H7 (cell line): Measurements from ENCODE around the gene LCMT2. TPM values are rescaled to one million over a fixed set of nuclear protein-coding genes. Genes with fewer than 3 reads are reported as not detected.

Experiments
- DNase-seq: peaks from one replicate; pipeline ENCODE4 v3.0.0; 2012
- H3K27me3 ChIP-seq: 2 replicates; pipeline ENCODE4 v1.6.0; 2011; ENCODE audit warnings: mild to moderate bottlenecking, low read length; ENCODE audit not compliant: control insufficient read depth, insufficient read depth
- H3K36me3 ChIP-seq: replicated peaks from 2 replicates; pipeline ENCODE4 v1.5.1; 2011; ENCODE audit warnings: low read length; ENCODE audit not compliant: control insufficient read depth, insufficient read depth
- H3K4me3 ChIP-seq: 2 replicates; pipeline ENCODE4 v1.5.1; 2011; ENCODE audit warnings: low read depth, mild to moderate bottlenecking, control low read depth, low read length, moderate library complexity; ENCODE audit not compliant: insufficient read depth
- total RNA-seq: library from RNA; depleted of rRNA; stranded (reverse); fragments of >200 nt; shearing (Covaris generic); gene quantifications from 2 replicates; pipeline ENCODE4 v1.2.3, GENCODE V29; 2014

Gene LCMT2
- total RNA-seq, 1 experiment from 2014 or later, result 10.3 TPM

GRCh38 chr15:43329217-43329959, 985 bp downstream of the LCMT2 start:
- peak; percentile 9 for DNase-seq
- H3K4me3 ChIP-seq, result peak overlapping the region; percentile 87
- no peaks in the 10 kb centered on the region for H3K27me3 ChIP-seq
- no peaks in the 10 kb centered on the region; the same call in none of the 2 replicates for H3K36me3 ChIP-seq

GRCh38 chr15:43325039-43325684, 5.2 kb downstream of the LCMT2 start:
- no peak for DNase-seq
- no peaks in the 10 kb centered on the region; the same call in 1 of the 2 replicates for H3K27me3 ChIP-seq
- no peaks in the 10 kb centered on the region; the same call in 1 of the 2 replicates for H3K36me3 ChIP-seq
- H3K4me3 ChIP-seq, result no peak overlapping the region

- H3K36me3 ChIP-seq, result no peaks in the 10 kb centered on the region
Measured at GRCh38 chr15:43318990-43319771, 11.2 kb downstream of the LCMT2 start.

DNA sequence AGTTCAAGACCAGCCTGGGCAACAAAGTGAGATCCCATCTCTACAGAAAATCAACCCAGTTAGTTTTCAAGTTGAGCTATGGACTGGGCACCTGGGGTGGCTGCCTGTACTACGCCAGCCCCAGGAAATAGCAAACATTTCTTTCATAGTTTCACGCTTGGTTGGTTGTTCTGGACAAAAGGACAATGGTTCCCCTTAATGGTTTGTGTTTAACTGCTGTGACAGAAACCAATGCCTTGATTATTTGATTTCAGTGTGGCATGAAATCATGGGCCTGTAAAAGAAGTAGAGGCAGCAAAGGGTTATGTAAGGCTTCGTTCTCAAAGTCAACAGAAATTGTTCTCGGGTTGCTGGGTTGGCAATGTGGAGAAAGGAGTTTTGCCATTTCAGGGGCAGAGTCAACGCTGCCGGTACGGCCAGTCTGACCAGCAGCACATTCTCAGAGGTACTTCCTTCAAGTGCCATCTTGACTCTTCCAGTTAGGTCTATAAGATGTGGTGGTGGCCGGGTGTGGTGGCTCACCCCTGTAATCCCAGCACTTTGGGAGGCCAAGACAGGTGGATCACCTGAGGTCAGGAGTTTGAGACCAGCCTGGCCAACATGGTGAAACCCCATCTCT, 12.7 kb downstream of the LCMT2 start:
- Histone ChIP-seq H3K27me3 (no peaks in the 10 kb centered on the region; the same call in 1 of the 2 replicates), H3K36me3 (no peaks in the 10 kb centered on the region), H3K4me3 (no peak overlapping the region)
- DNase-seq, result no peak

More at GRCh38 chr15:43318990-43319771, 11.2 kb downstream of the LCMT2 start:
- no peaks in the 10 kb centered on the region; the same call in 1 of the 2 replicates for H3K27me3 ChIP-seq
- DNase-seq, result no peak
- H3K4me3 ChIP-seq, result no peak overlapping the region

DNA sequence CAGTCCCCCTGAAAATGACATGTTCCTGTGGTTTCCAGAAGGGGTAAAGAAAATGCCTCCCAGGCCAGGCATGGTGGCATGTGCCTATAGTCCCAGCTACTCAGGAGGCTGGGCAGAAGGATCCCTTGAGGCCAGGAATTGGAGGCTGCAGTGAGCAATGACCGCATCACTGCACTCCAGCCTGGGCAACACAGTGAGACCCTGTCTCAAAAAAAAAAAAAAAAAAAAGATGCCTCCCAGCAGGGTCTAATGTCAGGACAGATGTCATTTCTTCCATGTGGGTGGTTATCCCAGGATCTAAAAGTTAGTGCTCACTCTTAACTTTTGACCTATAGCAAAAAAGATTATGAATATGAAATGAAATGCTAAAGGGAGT, 13.4 kb downstream of the LCMT2 start:
- no peak for DNase-seq
- Histone ChIP-seq H3K36me3 (no peaks in the 10 kb centered on the region), H3K4me3 (no peak overlapping the region), H3K27me3 (no peaks in the 10 kb centered on the region)

- H3K4me3 ChIP-seq, result no peak overlapping the region
- DNase-seq, result no peak
- H3K36me3 ChIP-seq, result no peaks in the 10 kb centered on the region
- no peaks in the 10 kb centered on the region for H3K27me3 ChIP-seq
Measured at GRCh38 chr15:43316016-43316970, 14.1 kb downstream of the LCMT2 start.

GRCh38 chr15:43314171-43314570, 16.2 kb downstream of the LCMT2 start:
- Histone ChIP-seq H3K36me3 (no peaks in the 10 kb centered on the region), H3K4me3 (no peak overlapping the region), H3K27me3 (no peaks in the 10 kb centered on the region; the same call in 1 of the 2 replicates)
- no peak for DNase-seq

DNA sequence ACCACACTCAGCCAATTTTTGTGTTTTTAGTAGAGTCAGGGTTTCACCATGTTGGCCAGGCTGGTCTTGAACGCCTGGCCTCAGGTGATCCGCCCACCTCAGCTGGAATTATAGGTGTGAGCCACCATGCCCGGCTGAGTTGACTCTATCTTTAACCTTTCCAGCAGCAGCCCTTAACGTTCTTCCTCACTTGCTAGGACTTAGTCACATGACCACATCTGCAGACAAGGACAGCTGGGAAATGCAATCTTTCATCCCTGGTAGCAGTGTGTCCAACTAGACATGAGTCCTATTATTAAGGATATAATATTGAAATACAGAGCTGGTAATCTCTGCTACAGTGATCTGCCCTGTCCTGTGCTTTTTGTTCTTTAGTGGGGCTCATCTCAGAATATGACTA, 18.0 kb downstream of the LCMT2 start:
- DNase-seq, result no peak

GRCh38 chr15:43302205-43302817, 28.1 kb downstream of the LCMT2 start, which contains the start of gene TGM7:
Gene TGM7, minus strand, starts transcription at chr15:43302255.
- Histone ChIP-seq H3K36me3 (no peaks in the 10 kb centered on the region), H3K4me3 (no peak within 1 kb of the TSS), H3K27me3 (no peaks in the 10 kb centered on the region)
- DNase-seq, result no peak

More for the DNA sequence above, 18.0 kb downstream of the LCMT2 start:
- H3K27me3 ChIP-seq, result no peaks in the 10 kb centered on the region; the same call in 1 of the 2 replicates
- H3K36me3 ChIP-seq, result no peaks in the 10 kb centered on the region
- no peak overlapping the region for H3K4me3 ChIP-seq

- H3K4me3 ChIP-seq, result no peak overlapping the region
- no peaks in the 10 kb centered on the region for H3K36me3 ChIP-seq
Measured at GRCh38 chr15:43299884-43300283, 30.5 kb downstream of the LCMT2 start.

DNA sequence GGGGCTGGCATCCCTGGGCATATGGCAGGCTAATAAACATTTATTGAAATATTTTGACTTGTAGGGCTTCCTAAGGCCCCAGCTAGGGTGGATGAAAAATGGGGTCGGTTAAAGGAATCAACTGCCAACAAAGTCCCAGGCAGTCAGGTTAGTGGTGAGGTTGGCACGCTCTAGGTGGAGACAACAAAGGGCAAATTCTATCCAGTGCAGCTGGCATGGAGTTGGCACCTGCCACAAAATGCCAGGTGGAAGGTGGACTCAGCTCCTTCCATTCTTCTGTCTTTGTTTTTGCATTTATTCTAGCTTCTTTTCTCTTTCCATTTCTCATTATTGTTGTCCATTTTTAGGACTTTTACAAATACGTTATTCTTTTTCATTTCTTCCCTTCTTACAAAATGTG, 31.0 kb downstream of the LCMT2 start:
- Histone ChIP-seq H3K36me3 (no peaks in the 10 kb centered on the region), H3K4me3 (no peak overlapping the region), H3K27me3 (no peaks in the 10 kb centered on the region)
- DNase-seq, result no peak

More at GRCh38 chr15:43299884-43300283, 30.5 kb downstream of the LCMT2 start:
- no peaks in the 10 kb centered on the region for H3K27me3 ChIP-seq
- no peak for DNase-seq

GRCh38 chr15:43294091-43294706, 36.2 kb downstream of the LCMT2 start:
- no peaks in the 10 kb centered on the region for H3K36me3 ChIP-seq

DNA sequence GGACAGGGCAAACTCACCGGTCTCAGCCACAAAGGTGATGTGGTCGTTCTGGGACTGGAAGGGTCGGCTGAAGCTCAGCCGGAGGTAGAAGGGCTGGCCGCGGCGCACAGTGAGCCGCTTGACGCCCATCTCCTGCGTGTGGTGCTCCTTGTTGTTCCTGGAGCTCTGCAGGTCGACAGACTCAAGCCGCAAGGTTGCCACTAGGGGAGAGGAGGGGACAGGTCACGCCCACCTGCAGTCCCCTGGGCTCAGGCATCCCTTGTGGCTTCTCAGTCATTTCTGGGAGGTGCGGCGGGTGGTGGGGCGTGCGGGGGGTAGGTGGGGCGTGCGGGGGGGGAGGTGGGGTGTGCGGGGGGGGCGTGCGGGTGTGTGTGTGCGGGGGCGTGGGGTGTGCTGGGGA, 36.9 kb downstream of the LCMT2 start:
- Histone ChIP-seq H3K27me3 (no peaks in the 10 kb centered on the region), H3K36me3 (no peaks in the 10 kb centered on the region), H3K4me3 (peak overlapping the region; percentile 10; the same call in 1 of the 2 replicates)
- peak; percentile 92 for DNase-seq

More at GRCh38 chr15:43294091-43294706, 36.2 kb downstream of the LCMT2 start:
- H3K27me3 ChIP-seq, result no peaks in the 10 kb centered on the region
- H3K4me3 ChIP-seq, result no peak overlapping the region
- DNase-seq, result no peak
